GM12878 (cell line): ENCODE results near the gene PAX7. TPM values are rescaled to one million over a fixed set of nuclear protein-coding genes. Genes with fewer than 3 reads are reported as not detected.

Experiments used
- ATAC-seq: fragments of 200-7000 bp; cut with Tn5 transposase; 3 replicates; pipeline ENCODE4 v1.9.1; 2020; ENCODE audit warnings: mild to moderate bottlenecking, moderate library complexity
- BruUV-seq: library from RNA; stranded (reverse); fragments of 400-500 nt; replicated peaks from 2 replicates; lab custom pipeline; 2021; lab: Mats Ljungman, UMichigan
- CTCF ChIA-PET: fragments of 300-600 bp; sonication (Branson Sonifier 250); formaldehyde crosslinking; extraction: SDS; loops from one replicate; lab custom pipeline; 2021; ENCODE audit warnings: inconsistent platforms; lab: Yijun Ruan, JAX
- POLR2A ChIA-PET: fragments of 350-600 bp; formaldehyde crosslinking; extraction: SDS; loops from one replicate; lab custom pipeline; 2021; ENCODE audit warnings: inconsistent platforms; lab: Charles Lee
- RAD21 ChIA-PET: fragments of 300-600 bp; sonication (Branson Sonifier 250); formaldehyde crosslinking; loops from one replicate; lab custom pipeline; 2023; ENCODE audit warnings: antibody characterized with exemption; ENCODE audit not compliant: unreplicated experiment; lab: Charles Lee
- SMC1A ChIA-PET: fragments of 300-600 bp; sonication (Branson Sonifier 250); formaldehyde crosslinking; loops from one replicate; lab custom pipeline; 2023; ENCODE audit not compliant: unreplicated experiment, uncharacterized antibody; lab: Charles Lee
- DNase-seq: peaks from one replicate; pipeline ENCODE4 v3.0.0-alpha.2; 2011; ENCODE audit warnings: low read depth, low spot score
- FAIRE-seq: peaks from 3 replicates; lab custom pipeline; 2011; peaks lifted over from hg19 to GRCh38; lab: Jason Lieb, UNC
- H2AFZ ChIP-seq: 2 replicates; pipeline ENCODE4 v1.6.0; 2011; ENCODE audit warnings: low read depth, low read length, control low read depth; ENCODE audit not compliant: control insufficient read depth
- H3K27ac ChIP-seq: 2 replicates; pipeline ENCODE4 v1.5.1; 2011; ENCODE audit warnings: control low read depth; ENCODE audit not compliant: control insufficient read depth, insufficient read depth
- H3K27me3 ChIP-seq, 2 experiments: replicated peaks in 1 of 2; 2 replicates each; pipeline versions ENCODE4 v1.6.0 to v1.6.1; 2011; ENCODE audit warnings: low read length in 1 of 2; ENCODE audit not compliant: control insufficient read depth in 2 of 2, insufficient read depth in 2 of 2
- H3K36me3 ChIP-seq, 2 experiments: 2 replicates each; pipeline ENCODE4 v1.5.1; 2011; ENCODE audit warnings: low read length in 1 of 2; ENCODE audit not compliant: control insufficient read depth in 2 of 2, insufficient read depth in 2 of 2
- H3K4me1 ChIP-seq: 2 replicates; pipeline ENCODE4 v1.6.1; 2011; ENCODE audit warnings: mild to moderate bottlenecking, low read length, moderate library complexity, mixed read lengths; ENCODE audit not compliant: control insufficient read depth, insufficient read depth
- H3K4me2 ChIP-seq: 2 replicates; pipeline ENCODE4 v1.6.0; 2011; ENCODE audit warnings: control low read depth; ENCODE audit not compliant: control insufficient read depth, insufficient read depth
- H3K4me3 ChIP-seq: fragments of 200-600 bp; sonication (generic); 2 replicates; pipeline ENCODE4 v1.5.1; 2016
- H3K79me2 ChIP-seq: 2 replicates; pipeline ENCODE4 v1.6.0; 2011; ENCODE audit warnings: low read length; ENCODE audit not compliant: control insufficient read depth, insufficient read depth
- H3K9ac ChIP-seq: 2 replicates; pipeline ENCODE4 v1.8.0; 2011; ENCODE audit warnings: low read length, control low read depth, mixed read lengths; ENCODE audit not compliant: control insufficient read depth, insufficient read depth
- H3K9me3 ChIP-seq: replicated peaks from 3 replicates; pipeline ENCODE4 v1.5.1; 2011; ENCODE audit warnings: mild to moderate bottlenecking, low read length; ENCODE audit not compliant: control insufficient read depth, insufficient read depth
- H4K20me1 ChIP-seq: 2 replicates; pipeline ENCODE4 v1.6.0; 2011; ENCODE audit not compliant: control insufficient read depth, insufficient read depth
- CEBPZ ChIP-seq: fragments of 150-350 bp; IDR thresholded peaks from 2 replicates; pipeline ENCODE4 v1.6.1; 2016; ENCODE audit warnings: low read depth, low read length
- EP300 ChIP-seq, 2 experiments: fragments of 150-350 bp in 1 of 2; IDR thresholded peaks; 2 replicates each; pipeline ENCODE4 v1.6.1; 2011 to 2012; ENCODE audit warnings: low read depth in 2 of 2, low read length in 2 of 2, borderline replicate concordance in 1 of 2, improper control_type of control experiment in 1 of 2, inconsistent platforms in 1 of 2; ENCODE audit not compliant: control insufficient read depth in 1 of 2
- HDAC6 ChIP-seq: fragments of 200-600 bp; sonication (generic); IDR thresholded peaks from one replicate; pipeline ENCODE4 v1.8.0; 2017; ENCODE audit warnings: antibody characterized with exemption; ENCODE audit not compliant: unreplicated experiment
- IKZF1 ChIP-seq: fragments of 450-650 bp; conservative IDR thresholded peaks from 2 replicates; pipeline ENCODE4 v1.6.1; 2017; ENCODE audit warnings: antibody characterized with exemption, mild to moderate bottlenecking
- PBX3 ChIP-seq: IDR thresholded peaks from 2 replicates; pipeline ENCODE4 v1.6.1; 2011; ENCODE audit warnings: mild to moderate bottlenecking, low read depth, low read length, moderate library complexity; ENCODE audit not compliant: insufficient replicate concordance
- RAD51 ChIP-seq: fragments of 450-650 bp; IDR thresholded peaks from 2 replicates; pipeline ENCODE4 v1.6.1; 2016; ENCODE audit warnings: moderate library complexity, mild to moderate bottlenecking, inconsistent platforms
- RCOR1 ChIP-seq: conservative IDR thresholded peaks from 2 replicates; pipeline ENCODE4 v1.6.1; 2012; ENCODE audit warnings: low read depth, low read length, improper control_type of control experiment
- REST ChIP-seq: IDR thresholded peaks from 2 replicates; pipeline ENCODE4 v1.6.1; 2012; ENCODE audit warnings: mild to moderate bottlenecking, low read depth, low read length
- SIX5 ChIP-seq: IDR thresholded peaks from 2 replicates; pipeline ENCODE4 v1.6.1; 2011; ENCODE audit warnings: mild to moderate bottlenecking, low read depth, low read length, moderate library complexity; ENCODE audit not compliant: severe bottlenecking
- SMAD1 ChIP-seq: fragments of 450-650 bp; IDR thresholded peaks from 2 replicates; pipeline ENCODE4 v1.6.1; 2018; ENCODE audit warnings: mild to moderate bottlenecking, low read depth; ENCODE audit not compliant: partially characterized antibody
- TCF7 ChIP-seq: IDR thresholded peaks from 2 replicates; pipeline ENCODE4 v1.6.1; 2014; ENCODE audit warnings: antibody characterized with exemption, borderline replicate concordance
- ZNF217 ChIP-seq: fragments of 450-650 bp; IDR thresholded peaks from 2 replicates; pipeline ENCODE4 v1.6.1; 2017; ENCODE audit warnings: antibody characterized with exemption, mild to moderate bottlenecking
- ZZZ3 ChIP-seq: IDR thresholded peaks from 2 replicates; pipeline ENCODE4 v1.6.1; 2011; ENCODE audit warnings: low read depth; ENCODE audit not compliant: control insufficient read depth, insufficient read length
- WGBS: methylation state at CpG from one replicate; pipeline ENCODE4 v1.1.6; 2016; ENCODE audit warnings: low lambda C conversion rate; ENCODE audit not compliant: insufficient replicate concordance, insufficient coverage; ENCODE audit errors: missing lambda C conversion rate; 5-methylcytosine and 5-hydroxymethylcytosine counted together
- in situ Hi-C: fragments of 300-500 bp; cut with MboI; formaldehyde crosslinking; loops from 9 replicates; pipeline ENCODE4 v1.14.3; 2018; ENCODE audit warnings: mixed read lengths
- intact Hi-C: fragments of 100-400 bp; cut with micrococcal nuclease; formaldehyde crosslinking; loops from one replicate; pipeline ENCODE4 v1.14.2; 2022; ENCODE audit not compliant: unreplicated experiment
- polyA plus RNA-seq, 11 experiments: library from polyadenylated mRNA; depleted of rRNA in 4 of 11; unstranded in 6 of 11; stranded (reverse) in 5 of 11; fragments of >200 nt; fragmentation: Nextera tagmentation in 4 of 11; fragmentation: Illumina TruSeq in 1 of 11; extraction: Ambion mirVana in 4 of 11; extraction: Trizol in 1 of 11; gene quantifications; 1 replicate in 1 of 11; 2 replicates in 10 of 11; pipeline versions ENCODE4 v1.2.1 to v1.2.3, GENCODE V29; 2011 to 2016; ENCODE audit warnings: inconsistent platforms in 2 of 11, missing spikeins in 2 of 11, low read depth in 1 of 11
- total RNA-seq, 4 experiments: library from RNA; depleted of rRNA in 3 of 4; stranded (reverse); fragments of >200 nt in 3 of 4; fragmentation: Illumina TruSeq in 1 of 4; extraction: Trizol in 1 of 4; gene quantifications; 2 replicates each; pipeline versions ENCODE4 v1.2.1 to v1.2.3, GENCODE V29; 2013 to 2021

PAX7 gene
- total and polyA plus RNA-seq, 10 of the 15 experiments (the other 5 are each of a cell fraction or from before 2014, with no cell fraction given) = not detected

- Histone ChIP-seq H3K9me3 (no peaks in the 10 kb centered on the region), H3K4me2 (no peak overlapping the region), H3K79me2 (no peaks in the 10 kb centered on the region), H3K27ac (no peak overlapping the region), H3K4me1 (no peaks in the 10 kb centered on the region), H3K36me3 (no peaks in the 10 kb centered on the region), H2AFZ (no peak overlapping the region), H4K20me1 (no peaks in the 10 kb centered on the region), H3K4me3 (no peak overlapping the region), H3K27me3 (peaks cover 5 to 8% of the 10 kb centered on the region in 2 experiments; a peak in 2 of 4 replicates), H3K9ac (no peak overlapping the region)
- TF ChIP-seq CEBPZ (no peak), TCF7 (no peak), EP300 (IDR thresholded peaks at IDR 0.05; ENCODE audit: borderline replicate concordance in 1 of 2, control insufficient read depth in 1 of 2, low read depth in 2 of 2, low read length in 2 of 2) (no peak), RAD51 (no peak), PBX3 (no peak), SMAD1 (no peak), HDAC6 (no peak), ZNF217 (no peak), IKZF1 (no peak), RCOR1 (no peak), SIX5 (no peak), ZZZ3 (no peak), REST (no peak)
- no peak for FAIRE-seq
- ChIA-PET SMC1A (no interaction called here), POLR2A (no interaction called here), CTCF (no interaction called here), RAD21 (no interaction called here)
- BruUV-seq = no TSS peak
- no peak for DNase-seq
- intact Hi-C loops = no loop called here
- no peak for ATAC-seq
- in situ Hi-C loops = no loop called here
- 13% methylated on average over 11 of the region's 11 CpGs for WGBS
Measured at GRCh38 chr1:18711536-18712251, 81.0 kb downstream of the PAX7 start.
